ENCODE measurements around the gene PRDM11. TPM values are rescaled to one million over a fixed set of nuclear protein-coding genes. Genes with fewer than 3 reads are reported as not detected.

The PRDM11 gene
- total RNA-seq, 2 donors from 2014 or later: 10.4 to 15.2 TPM

DNA sequence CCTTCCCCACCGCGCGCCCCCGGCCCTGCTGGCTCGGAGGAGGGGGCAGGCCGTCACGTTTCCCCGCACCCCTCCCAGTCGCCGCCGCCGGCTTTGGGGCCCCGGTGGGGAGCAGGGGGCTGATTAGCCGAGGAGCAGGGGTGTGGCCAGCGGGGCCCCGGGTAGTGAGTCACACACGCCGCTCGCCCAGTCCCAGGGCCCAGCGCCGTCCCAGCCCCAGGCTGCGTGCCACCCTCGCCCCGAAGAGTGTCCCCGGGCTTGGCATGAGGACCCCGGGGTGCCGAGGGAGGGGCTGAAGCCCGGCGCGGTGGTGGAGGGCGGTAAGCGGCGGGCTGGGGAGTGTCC, 34.4 kb downstream of the PRDM11 start:
- Histone ChIP-seq H3K36me3 (ENCODE audit: control insufficient read depth, insufficient read depth, low read length) (peaks cover 4% of the 10 kb centered on the region), H3K27me3 (ENCODE audit: control insufficient read depth, insufficient read depth, low read length, poor library complexity, severe bottlenecking) (peaks cover 8% of the 10 kb centered on the region), H3K4me1 (ENCODE audit: control insufficient read depth, insufficient read depth, low read length) (peaks cover 8% of the 10 kb centered on the region), H3K9ac (ENCODE audit: extremely low read depth, low read length, poor library complexity, severe bottlenecking) (no peak overlapping the region), H3K4me3 (ENCODE audit: low read length) (no peak overlapping the region), H3K9me3 (ENCODE audit: control insufficient read depth, low read length) (no peaks in the 10 kb centered on the region), H3K27ac (ENCODE audit: low read depth, low read length) (no peak overlapping the region)
- Mint-ChIP-seq H3K27ac (no peak overlapping the region), H3K9me3 (no peaks in the 10 kb centered on the region), H3K27me3 (ENCODE audit: insufficient read depth) (peaks cover 21% of the 10 kb centered on the region), H3K36me3 (ENCODE audit: low read depth) (no peaks in the 10 kb centered on the region), H3K4me1 (peaks cover 6% of the 10 kb centered on the region), H3K4me3 (peak overlapping the region; percentile 47)
- WGBS, 2 experiments (ENCODE audit: insufficient coverage in 1 of 2, insufficient read length in 1 of 2): 7 to 18% methylated on average over 5 to 32 of the region's 33 CpGs
- no peak for TF ChIP-seq CTCF (conservative IDR thresholded peaks at IDR 0.05)
- peak; percentile 88 for DNase-seq

- H3K9ac ChIP-seq (ENCODE audit: extremely low read depth, low read length, poor library complexity, severe bottlenecking): no peak overlapping the region
- TF ChIP-seq CTCF (conservative IDR thresholded peaks at IDR 0.05): no peak
- Mint-ChIP-seq H3K4me3 (peak overlapping the region; percentile 47), H3K9me3 (no peaks in the 10 kb centered on the region), H3K4me1 (peaks cover 6% of the 10 kb centered on the region), H3K27ac (no peak overlapping the region), H3K27me3 (ENCODE audit: insufficient read depth) (peaks cover 21% of the 10 kb centered on the region), H3K36me3 (ENCODE audit: low read depth) (peaks cover 5% of the 10 kb centered on the region)
- peaks cover 4% of the 10 kb centered on the region for H3K36me3 ChIP-seq (ENCODE audit: control insufficient read depth, insufficient read depth, low read length)
- H3K27me3 ChIP-seq (ENCODE audit: control insufficient read depth, insufficient read depth, low read length, poor library complexity, severe bottlenecking): peaks cover 8% of the 10 kb centered on the region
- 77% methylated on average over 6 to 25 of the region's 25 CpGs for WGBS, 2 experiments (ENCODE audit: insufficient coverage in 1 of 2, insufficient read length in 1 of 2)
- H3K4me1 ChIP-seq (ENCODE audit: control insufficient read depth, insufficient read depth, low read length): peaks cover 8% of the 10 kb centered on the region
- H3K9me3 ChIP-seq (ENCODE audit: control insufficient read depth, low read length): no peaks in the 10 kb centered on the region
- H3K27ac ChIP-seq (ENCODE audit: low read depth, low read length): no peak overlapping the region
- no peak for DNase-seq
- H3K4me3 ChIP-seq (ENCODE audit: low read length): no peak overlapping the region
These were observed 34.9 kb downstream of the PRDM11 start for GRCh38 chr11:45181193-45181888.

DNA sequence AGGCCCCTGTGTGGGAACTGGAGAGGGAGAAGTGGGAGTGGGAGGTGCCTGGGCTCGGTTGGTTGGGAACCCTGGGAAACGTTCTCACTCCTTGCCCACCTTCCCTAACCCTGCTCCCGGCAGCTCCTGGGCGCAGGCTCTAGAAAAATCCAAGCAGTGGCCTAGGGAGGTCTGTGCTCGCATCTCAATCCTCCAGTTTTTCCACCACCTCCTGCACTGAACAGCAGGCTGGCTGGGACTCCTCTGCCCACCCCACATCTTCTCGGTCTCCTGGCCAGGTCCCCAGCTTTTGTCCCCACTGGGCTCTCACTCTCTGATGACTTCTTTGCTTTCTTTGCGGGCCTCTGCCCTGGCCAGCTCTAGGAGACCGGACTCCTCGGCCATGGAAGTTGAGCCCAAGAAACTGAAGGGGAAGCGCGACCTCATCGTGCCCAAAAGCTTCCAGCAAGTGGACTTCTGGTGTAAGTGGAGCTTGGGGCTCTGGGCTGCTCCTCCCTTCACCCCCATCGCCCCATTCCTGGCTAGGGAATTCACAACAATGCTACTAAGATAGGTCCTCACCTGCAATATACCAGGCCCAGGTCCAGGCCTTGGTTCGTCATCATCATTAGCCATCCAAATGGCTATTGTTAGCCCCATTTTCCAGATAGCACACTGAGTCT, 35.6 kb downstream of the PRDM11 start:
- H3K4me3 Mint-ChIP-seq: peak overlapping the region; percentile 47
- H3K4me1 ChIP-seq (ENCODE audit: control insufficient read depth, insufficient read depth, low read length): peaks cover 8% of the 10 kb centered on the region
- DNase-seq: no peak
- no peaks in the 10 kb centered on the region for H3K9me3 Mint-ChIP-seq
- H3K27me3 Mint-ChIP-seq (ENCODE audit: insufficient read depth): peaks cover 21% of the 10 kb centered on the region
- H3K4me3 ChIP-seq (ENCODE audit: low read length): no peak overlapping the region
- H3K9me3 ChIP-seq (ENCODE audit: control insufficient read depth, low read length): no peaks in the 10 kb centered on the region
- H3K9ac ChIP-seq (ENCODE audit: extremely low read depth, low read length, poor library complexity, severe bottlenecking): no peak overlapping the region
- no peak overlapping the region for H3K27ac Mint-ChIP-seq
- peaks cover 8% of the 10 kb centered on the region for H3K27me3 ChIP-seq (ENCODE audit: control insufficient read depth, insufficient read depth, low read length, poor library complexity, severe bottlenecking)
- peaks cover 6% of the 10 kb centered on the region for H3K4me1 Mint-ChIP-seq
- TF ChIP-seq CTCF (conservative IDR thresholded peaks at IDR 0.05): no peak
- WGBS, 2 experiments (ENCODE audit: insufficient coverage in 1 of 2, insufficient read length in 1 of 2): 91 to 100% methylated on average over 10 to 14 of the region's 14 CpGs
- H3K36me3 Mint-ChIP-seq (ENCODE audit: low read depth): peaks cover 8% of the 10 kb centered on the region
- H3K36me3 ChIP-seq (ENCODE audit: control insufficient read depth, insufficient read depth, low read length): peaks cover 8% of the 10 kb centered on the region
- no peak overlapping the region for H3K27ac ChIP-seq (ENCODE audit: low read depth, low read length)

Measured in endodermal cell (in vitro differentiated cells).